Lower lobe of right lung (tissue), 2 donors: ENCODE results near the gene RIT2. TPM values are rescaled to one million over a fixed set of nuclear protein-coding genes. Genes with fewer than 3 reads are reported as not detected.

ENCODE experiments used
- ATAC-seq, 2 donors: fragments of 200-7000 bp; cut with Tn5 transposase; one replicate each; pipeline ENCODE4 v1.9.1; 2020 to 2022; ENCODE audit warnings: mild to moderate bottlenecking in 2 of 2, moderate library complexity in 2 of 2
- DNase-seq: peaks from one replicate; pipeline ENCODE4 v3.0.0-alpha.2; 2020
- H3K27ac ChIP-seq: fragments of 200-600 bp; one replicate; pipeline ENCODE4 v1.8.0; 2022
- H3K27me3 ChIP-seq: fragments of 200-600 bp; one replicate; pipeline ENCODE4 v1.8.0; 2022; ENCODE audit warnings: low read depth
- H3K36me3 ChIP-seq: fragments of 200-600 bp; one replicate; pipeline ENCODE4 v1.8.0; 2022; ENCODE audit warnings: mild to moderate bottlenecking
- H3K4me1 ChIP-seq: fragments of 200-600 bp; one replicate; pipeline ENCODE4 v1.8.0; 2022
- H3K4me3 ChIP-seq: fragments of 200-600 bp; one replicate; pipeline ENCODE4 v1.8.0; 2022; ENCODE audit warnings: mild to moderate bottlenecking
- H3K9me3 ChIP-seq: fragments of 200-600 bp; one replicate; pipeline ENCODE4 v1.8.0; 2022
- intact Hi-C: fragments of 100-400 bp; cut with DNase I; formaldehyde crosslinking; loops from one replicate; pipeline ENCODE4 v1.11.0; 2022
- total RNA-seq: library from RNA; stranded (reverse); fragmentation: NEBNext Ultra II Directional; extraction: Animal tissue kit (Norgen Biotek cat#: 25700); gene quantifications from one replicate; pipeline ENCODE4 v1.2.1, GENCODE V29; 2021
- TF ChIP-seq, protein P1 (sequence below): fragments of 200-600 bp; IDR thresholded peaks from one replicate; pipeline ENCODE4 v1.8.0; 2022; ENCODE audit warnings: antibody characterized with exemption, mild to moderate bottlenecking
- donor health status: DM: no; HTN: yes; CAD: no; lungs with severe emphysema.

The RIT2 gene
- total RNA-seq, 1 donor from 2014 or later: not detected

DNA sequence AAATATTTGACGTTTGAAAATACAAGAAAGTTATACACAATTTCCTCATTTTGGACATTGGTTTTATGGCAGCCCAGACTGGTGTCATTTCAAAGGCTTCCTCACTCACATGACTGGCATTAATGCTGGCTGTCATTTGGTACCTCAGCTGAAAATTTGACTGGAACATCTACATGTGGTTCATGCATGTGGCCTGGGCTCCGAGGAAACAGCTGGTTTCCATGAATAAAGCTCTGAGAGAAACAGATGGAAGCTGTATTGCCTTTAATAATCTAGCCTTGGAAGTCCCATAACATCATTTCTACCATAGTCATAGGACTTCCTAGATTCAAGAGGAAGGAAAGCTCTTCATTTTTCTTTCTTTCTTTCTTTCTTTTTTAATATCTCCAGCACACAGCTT is 42.9 kb upstream of the RIT2 start:
- DNase-seq: no peak
- no peak overlapping the region for H3K27ac ChIP-seq
- intact Hi-C loops: no loop called here
- no peaks in the 10 kb centered on the region for H3K9me3 ChIP-seq
- TF ChIP-seq, protein P1, sequence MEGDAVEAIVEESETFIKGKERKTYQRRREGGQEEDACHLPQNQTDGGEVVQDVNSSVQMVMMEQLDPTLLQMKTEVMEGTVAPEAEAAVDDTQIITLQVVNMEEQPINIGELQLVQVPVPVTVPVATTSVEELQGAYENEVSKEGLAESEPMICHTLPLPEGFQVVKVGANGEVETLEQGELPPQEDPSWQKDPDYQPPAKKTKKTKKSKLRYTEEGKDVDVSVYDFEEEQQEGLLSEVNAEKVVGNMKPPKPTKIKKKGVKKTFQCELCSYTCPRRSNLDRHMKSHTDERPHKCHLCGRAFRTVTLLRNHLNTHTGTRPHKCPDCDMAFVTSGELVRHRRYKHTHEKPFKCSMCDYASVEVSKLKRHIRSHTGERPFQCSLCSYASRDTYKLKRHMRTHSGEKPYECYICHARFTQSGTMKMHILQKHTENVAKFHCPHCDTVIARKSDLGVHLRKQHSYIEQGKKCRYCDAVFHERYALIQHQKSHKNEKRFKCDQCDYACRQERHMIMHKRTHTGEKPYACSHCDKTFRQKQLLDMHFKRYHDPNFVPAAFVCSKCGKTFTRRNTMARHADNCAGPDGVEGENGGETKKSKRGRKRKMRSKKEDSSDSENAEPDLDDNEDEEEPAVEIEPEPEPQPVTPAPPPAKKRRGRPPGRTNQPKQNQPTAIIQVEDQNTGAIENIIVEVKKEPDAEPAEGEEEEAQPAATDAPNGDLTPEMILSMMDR: no peak
- H3K36me3 ChIP-seq: no peaks in the 10 kb centered on the region
- no peaks in the 10 kb centered on the region for H3K4me1 ChIP-seq
- no peaks in the 10 kb centered on the region for H3K27me3 ChIP-seq
- no peak for ATAC-seq
- H3K4me3 ChIP-seq: no peak overlapping the region

DNA sequence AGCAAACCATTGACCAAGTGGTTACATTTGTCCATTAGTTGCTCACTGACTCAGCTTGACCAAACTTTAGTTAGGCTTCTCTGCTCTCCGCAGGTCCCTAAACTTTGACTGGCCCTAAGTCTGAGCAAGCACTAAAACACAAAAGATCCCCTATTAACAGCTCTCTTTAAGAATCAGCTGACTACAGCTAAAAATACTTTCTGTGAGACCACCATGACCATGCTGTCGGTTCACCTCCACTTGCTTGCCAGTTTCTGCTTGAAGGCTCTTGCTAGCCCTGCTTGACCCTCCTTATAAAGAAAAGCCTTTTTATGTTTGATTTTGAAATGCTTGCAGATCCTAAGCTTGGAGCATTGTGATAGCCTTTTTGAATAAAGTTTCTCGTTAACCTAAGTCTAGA is 40.4 kb upstream of the RIT2 start:
- no peaks in the 10 kb centered on the region for H3K36me3 ChIP-seq
- no peak overlapping the region for H3K27ac ChIP-seq
- H3K27me3 ChIP-seq: no peaks in the 10 kb centered on the region
- no peaks in the 10 kb centered on the region for H3K9me3 ChIP-seq
- intact Hi-C loops: no loop called here
- H3K4me3 ChIP-seq: no peak overlapping the region
- TF ChIP-seq, protein P1: no peak
- no peaks in the 10 kb centered on the region for H3K4me1 ChIP-seq
- DNase-seq (no peak), ATAC-seq (no peak)

DNA sequence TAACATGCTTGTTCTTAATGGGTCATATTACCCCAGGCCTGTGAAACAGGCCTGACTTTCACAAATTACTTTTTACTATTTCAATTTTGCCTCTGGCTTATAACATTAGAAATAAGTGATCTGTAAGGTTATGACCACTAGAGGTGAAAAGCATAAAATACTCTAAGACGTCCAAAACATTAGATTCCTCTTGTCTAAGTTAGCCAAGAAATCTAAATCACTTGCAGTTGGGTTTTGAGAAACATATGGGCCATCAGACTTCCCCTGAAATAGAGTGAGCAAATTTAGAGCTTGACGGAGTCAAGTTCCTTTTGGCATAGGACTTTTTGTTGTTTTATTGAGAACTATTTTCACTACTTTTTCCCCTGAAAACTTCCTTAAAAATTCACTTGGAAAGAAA is 32.7 kb upstream of the RIT2 start:
- Histone ChIP-seq H3K4me3 (no peak overlapping the region), H3K4me1 (no peaks in the 10 kb centered on the region), H3K27me3 (no peaks in the 10 kb centered on the region), H3K36me3 (no peaks in the 10 kb centered on the region), H3K9me3 (no peaks in the 10 kb centered on the region), H3K27ac (no peak overlapping the region)
- ATAC-seq (no peak), DNase-seq (no peak)
- TF ChIP-seq, protein P1: no peak
- intact Hi-C loops: no loop called here

DNA sequence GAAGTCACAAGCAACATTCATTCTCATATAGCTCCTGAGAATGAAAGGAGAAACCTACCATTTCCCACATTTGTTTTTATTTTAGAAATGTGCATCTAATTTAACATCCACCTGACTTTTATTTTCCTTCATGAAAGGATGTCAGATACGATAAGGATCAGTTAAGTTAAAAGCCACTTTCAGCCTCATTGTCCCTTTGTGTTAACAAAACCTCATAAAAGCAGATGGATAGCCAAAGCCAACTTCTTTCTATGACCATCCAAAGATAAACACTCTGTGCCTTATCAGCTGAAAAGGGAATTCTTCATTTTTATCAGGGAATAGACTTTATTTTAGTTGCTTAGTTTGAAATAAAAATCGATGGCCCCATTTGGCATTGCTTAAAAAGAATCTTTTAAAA is 25.7 kb upstream of the RIT2 start:
- intact Hi-C loops: no loop called here
- TF ChIP-seq, protein P1: no peak
- H3K4me1 ChIP-seq: no peaks in the 10 kb centered on the region
- H3K4me3 ChIP-seq: no peak overlapping the region
- H3K27me3 ChIP-seq: no peaks in the 10 kb centered on the region
- no peak overlapping the region for H3K27ac ChIP-seq
- no peaks in the 10 kb centered on the region for H3K9me3 ChIP-seq
- DNase-seq (no peak), ATAC-seq (no peak)
- no peaks in the 10 kb centered on the region for H3K36me3 ChIP-seq

DNA sequence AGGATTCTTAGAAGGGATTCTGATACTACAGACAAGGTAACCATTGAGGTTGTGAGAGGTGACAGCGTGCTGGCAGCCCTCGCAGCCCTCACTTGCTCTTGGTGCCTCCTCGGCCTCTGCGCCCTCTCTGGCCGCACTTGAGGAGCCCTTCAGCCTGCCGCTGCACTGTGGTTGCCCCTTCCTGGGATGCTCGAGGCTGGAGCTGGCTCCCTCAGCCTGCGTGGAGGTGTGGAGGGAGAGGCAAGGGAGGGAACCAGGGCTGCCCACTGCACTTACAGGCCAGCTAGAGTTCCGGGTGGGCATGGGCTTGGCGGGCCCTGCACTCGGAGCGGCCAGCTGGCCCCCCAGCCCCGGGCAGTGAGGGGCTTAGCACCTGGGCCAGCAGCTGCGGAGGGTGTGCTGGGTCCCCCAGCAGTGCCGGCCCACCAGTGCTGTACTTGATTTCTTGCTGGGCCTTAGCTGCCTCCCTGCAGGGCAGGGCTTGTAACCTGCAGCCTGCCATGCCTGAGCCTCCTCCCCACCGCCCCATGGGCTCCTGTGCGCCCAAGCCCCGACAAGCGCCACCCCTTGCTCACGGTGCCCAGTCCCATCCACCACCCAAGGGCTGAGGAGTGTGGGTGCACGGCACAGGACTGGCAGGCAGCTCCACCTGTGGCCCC is 23.9 kb upstream of the RIT2 start:
- DNase-seq (no peak), ATAC-seq (no peak)
- Histone ChIP-seq H3K27ac (no peak overlapping the region), H3K27me3 (no peaks in the 10 kb centered on the region), H3K9me3 (no peaks in the 10 kb centered on the region), H3K4me1 (no peaks in the 10 kb centered on the region), H3K4me3 (no peak overlapping the region), H3K36me3 (no peaks in the 10 kb centered on the region)
- TF ChIP-seq, protein P1: no peak
- intact Hi-C loops: no loop called here
